BE2C (cell line): ENCODE measurements around the gene NEURL1B.

Experiments used
- DNase-seq: peaks from one replicate; pipeline ENCODE4 v3.0.0-alpha.2; 2020
- H3K27me3 ChIP-seq: fragments of 250-450 bp; sonication (Bioruptor Pico); 2 replicates; pipeline ENCODE4 v1.5.1; 2020; ENCODE audit warnings: mild to moderate bottlenecking
- H3K36me3 ChIP-seq: fragments of 250-450 bp; sonication (Bioruptor Pico); 2 replicates; pipeline ENCODE4 v1.5.1; 2020; ENCODE audit warnings: mild to moderate bottlenecking
- H3K4me1 ChIP-seq: fragments of 250-450 bp; sonication (Bioruptor Pico); 2 replicates; pipeline ENCODE4 v1.5.1; 2020
- H3K4me3 ChIP-seq: 2 replicates; pipeline ENCODE4 v1.5.1; 2011; ENCODE audit warnings: low read depth, low read length
- H3K9me3 ChIP-seq: fragments of 250-450 bp; sonication (Bioruptor Pico); 2 replicates; pipeline ENCODE4 v1.5.1; 2020
- CTCF ChIP-seq: IDR thresholded peaks from 2 replicates; pipeline ENCODE4 v1.5.1; 2012; ENCODE audit warnings: mild to moderate bottlenecking, low read depth, low read length

The NEURL1B gene

GRCh38 chr5:172594867-172595466 is 46.1 kb upstream of the NEURL1B start:
- Histone ChIP-seq H3K9me3 (no peaks in the 10 kb centered on the region; the same call in 1 of the 2 replicates), H3K4me1 (peaks cover 8% of the 10 kb centered on the region), H3K36me3 (no peaks in the 10 kb centered on the region), H3K4me3 (no peak overlapping the region), H3K27me3 (no peaks in the 10 kb centered on the region)
- no peak for TF ChIP-seq CTCF
- DNase-seq: no peak

DNA sequence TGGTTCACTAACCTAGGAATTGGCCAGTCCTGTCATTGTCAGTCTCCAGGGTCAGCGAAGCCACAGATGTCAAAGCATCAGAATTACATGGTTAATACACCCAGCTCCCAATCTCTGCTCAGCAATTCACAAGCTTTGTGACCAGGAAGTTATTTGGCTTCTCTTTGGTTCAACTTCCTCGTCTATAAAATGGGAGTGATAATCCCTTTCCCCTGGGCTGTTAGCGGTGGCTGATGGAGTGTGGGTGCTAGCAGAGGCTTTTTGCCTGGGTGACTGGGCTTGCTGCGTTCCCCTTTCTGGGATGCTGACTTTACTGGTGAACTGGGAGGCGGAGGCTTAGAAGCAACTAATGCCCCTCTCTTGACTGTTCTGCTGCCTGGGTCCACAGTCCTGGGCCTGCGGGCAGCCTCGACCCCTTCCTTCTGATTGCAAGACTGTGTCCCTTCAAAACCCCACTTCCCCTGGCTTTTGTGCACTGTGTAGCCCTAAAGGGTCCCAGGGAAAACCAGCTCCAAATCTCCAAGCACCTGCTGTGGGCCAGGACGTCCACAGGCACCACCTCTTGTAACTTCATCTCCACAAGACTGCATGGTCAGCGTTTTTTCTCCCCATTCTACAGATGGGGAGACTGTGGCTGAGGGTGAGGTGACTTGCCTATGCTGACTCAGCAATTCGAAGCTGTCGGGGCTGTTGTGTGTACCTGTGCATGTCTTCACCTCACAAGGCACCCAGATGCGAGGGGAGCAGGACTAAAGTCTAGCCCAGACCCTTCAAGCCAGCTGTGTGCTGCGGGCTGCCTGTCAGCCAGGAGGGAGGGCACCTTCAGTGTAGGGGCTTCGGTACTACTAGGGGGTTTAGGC is 45.2 kb upstream of the NEURL1B start:
- TF ChIP-seq CTCF: no peak
- Histone ChIP-seq H3K4me1 (peaks cover 8% of the 10 kb centered on the region), H3K9me3 (no peaks in the 10 kb centered on the region; the same call in 1 of the 2 replicates), H3K4me3 (no peak overlapping the region), H3K36me3 (no peaks in the 10 kb centered on the region), H3K27me3 (no peaks in the 10 kb centered on the region)
- DNase-seq: no peak

GRCh38 chr5:172596638-172597231 is 44.3 kb upstream of the NEURL1B start:
- Histone ChIP-seq H3K27me3 (no peaks in the 10 kb centered on the region), H3K36me3 (no peaks in the 10 kb centered on the region), H3K9me3 (no peaks in the 10 kb centered on the region; the same call in 1 of the 2 replicates), H3K4me3 (no peak overlapping the region), H3K4me1 (peaks cover 3% of the 10 kb centered on the region; the same call in 1 of the 2 replicates)
- TF ChIP-seq CTCF: no peak
- DNase-seq: no peak

DNA sequence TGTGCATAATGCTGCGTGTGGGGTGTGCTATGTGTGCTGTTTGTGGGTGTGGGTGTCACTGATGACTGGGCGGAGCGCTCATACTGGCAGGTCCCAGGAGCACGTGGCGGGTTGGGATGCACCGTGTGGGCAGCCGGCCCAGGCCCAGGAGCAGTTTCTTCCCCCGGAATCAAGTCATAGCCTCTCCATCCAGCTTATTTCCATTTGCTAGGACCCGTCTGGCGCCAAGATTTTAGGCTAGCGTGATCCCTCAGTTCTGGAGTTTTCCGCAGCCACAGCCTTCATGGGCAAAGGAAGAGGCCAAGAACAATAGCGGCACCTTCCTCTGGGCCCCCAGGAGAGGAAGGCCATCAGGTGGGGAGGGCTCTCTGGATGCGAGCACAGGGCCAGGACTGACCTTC is 43.3 kb upstream of the NEURL1B start:
- H3K4me1 ChIP-seq: no peaks in the 10 kb centered on the region
- DNase-seq: no peak
- H3K27me3 ChIP-seq: no peaks in the 10 kb centered on the region
- TF ChIP-seq CTCF: no peak
- no peak overlapping the region for H3K4me3 ChIP-seq
- no peaks in the 10 kb centered on the region; the same call in 1 of the 2 replicates for H3K9me3 ChIP-seq
- H3K36me3 ChIP-seq: no peaks in the 10 kb centered on the region

GRCh38 chr5:172598251-172599203 is 42.5 kb upstream of the NEURL1B start:
- no peak for TF ChIP-seq CTCF
- H3K36me3 ChIP-seq: no peaks in the 10 kb centered on the region
- H3K4me1 ChIP-seq: no peaks in the 10 kb centered on the region
- no peaks in the 10 kb centered on the region for H3K27me3 ChIP-seq
- no peak overlapping the region for H3K4me3 ChIP-seq
- H3K9me3 ChIP-seq: no peaks in the 10 kb centered on the region; the same call in 1 of the 2 replicates
- DNase-seq: no peak
